DMS153 (cell line): Measurements from ENCODE around the gene SMIM1.
A peak's percentile ranks its signal among the peaks of the same experiment; 100 is the strongest.
"Not testable (repeated sequence)": the region's sequence is repeated elsewhere in the genome, so short reads cannot be mapped to it uniquely, and the experiment has no call there.

Experiments
- DNase-seq: peaks from one replicate; lab custom pipeline; 2025; lab: John Stamatoyannopoulos, UW

SMIM1 gene

GRCh38 chr1:3796215-3797061 is 23.9 kb downstream of the SMIM1 start, which contains the start of gene LRRC47:
Gene LRRC47 (minus strand): TSS chr1:3796498. CDS start chr1:3796476, 22 bp downstream.
- peak; percentile 76 for DNase-seq

DNA sequence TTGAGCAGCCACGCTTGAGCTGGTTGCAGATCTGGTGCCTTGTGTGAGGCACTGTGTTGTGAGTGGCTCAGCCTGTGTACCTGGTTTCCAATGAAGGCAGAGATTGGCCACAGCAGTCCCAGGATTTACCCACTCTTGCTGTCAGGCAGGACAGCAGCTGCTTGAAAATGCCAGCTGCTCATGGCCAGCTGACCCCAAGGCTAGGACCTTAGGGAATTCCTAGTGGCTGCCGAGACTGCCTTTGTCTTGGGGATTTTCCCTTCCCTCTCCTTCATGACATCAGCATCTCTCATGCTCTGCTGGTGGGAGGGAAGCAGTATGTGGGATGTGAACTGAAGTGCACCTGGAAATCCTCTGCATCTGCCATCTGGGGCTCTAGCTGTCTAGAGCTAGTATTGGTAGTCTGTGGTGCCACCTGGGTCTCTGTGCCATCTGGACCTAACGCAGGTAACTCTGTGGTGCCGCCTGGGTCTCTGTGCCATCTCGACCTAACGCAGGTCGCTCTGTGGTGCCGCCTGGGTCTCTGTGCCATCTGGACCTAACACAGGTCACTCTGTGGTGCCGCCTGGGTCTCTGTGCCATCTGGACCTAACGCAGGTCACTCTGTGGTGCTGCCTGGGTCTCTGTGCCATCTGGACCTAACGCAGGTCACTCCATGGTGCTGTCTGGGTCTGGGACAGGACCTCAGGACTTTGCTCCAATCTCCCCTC is 27.6 kb downstream of the SMIM1 start:
- no peak for DNase-seq

- not testable (repeated sequence) for DNase-seq
Measured at GRCh38 chr1:3800795-3801194, 28.2 kb downstream of the SMIM1 start.

GRCh38 chr1:3803905-3804626 is 31.5 kb downstream of the SMIM1 start:
- DNase-seq: no peak

DNA sequence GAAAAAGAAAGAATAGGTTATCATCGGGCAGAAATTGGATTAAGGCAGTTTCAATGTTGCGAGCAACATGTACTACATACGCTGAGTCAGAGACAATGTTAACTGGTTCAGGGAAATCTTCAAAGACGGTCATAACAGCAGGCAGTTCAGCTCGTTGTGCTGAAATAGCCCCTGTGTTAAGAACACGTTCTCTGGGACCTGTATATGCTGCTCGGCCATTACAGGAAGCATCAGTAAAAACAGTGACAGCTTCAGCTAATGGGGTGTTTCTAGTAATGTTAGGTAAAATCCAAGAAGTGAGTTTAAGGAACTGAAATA is 32.0 kb downstream of the SMIM1 start:
- not testable (repeated sequence) for DNase-seq

DNA sequence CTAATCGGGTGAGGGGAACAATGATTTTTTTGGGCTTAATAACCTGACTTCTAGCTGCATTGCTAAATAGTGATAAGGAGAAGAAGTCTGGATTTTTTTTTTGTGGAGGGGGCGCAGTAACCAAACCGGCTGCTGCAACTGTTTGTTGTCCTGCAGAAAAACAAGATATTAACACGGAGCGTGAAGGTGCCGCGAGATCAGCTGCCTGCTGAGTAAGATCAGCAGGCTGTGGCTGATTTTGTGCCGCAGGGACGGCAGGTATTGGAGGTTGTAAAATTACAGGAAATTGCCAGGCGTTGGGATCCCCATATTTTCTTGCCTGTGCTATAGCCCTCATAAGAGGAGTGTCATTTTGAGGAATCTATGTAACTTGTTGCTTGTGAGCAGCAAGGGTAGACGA is 32.5 kb downstream of the SMIM1 start:
- DNase-seq: no peak

DNA sequence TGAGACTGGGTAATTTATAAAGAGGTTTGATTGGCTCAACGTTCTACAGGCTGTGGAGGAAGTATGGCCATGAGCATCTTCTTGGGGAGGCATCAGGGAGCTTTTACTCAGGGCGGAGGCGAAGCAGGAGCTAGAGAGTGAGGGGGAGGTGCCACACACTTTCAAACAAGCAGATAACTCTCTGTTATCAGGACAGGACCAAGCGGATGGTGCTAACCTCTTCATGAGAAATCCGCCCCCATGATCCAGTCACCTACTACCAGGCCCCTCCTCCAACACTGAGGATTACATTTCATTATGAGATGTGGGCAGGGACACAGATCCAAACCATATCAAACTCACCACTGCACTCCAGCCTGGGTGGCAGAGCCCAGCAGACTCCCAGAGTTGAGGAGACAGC is 35.2 kb downstream of the SMIM1 start:
- no peak for DNase-seq

DNA sequence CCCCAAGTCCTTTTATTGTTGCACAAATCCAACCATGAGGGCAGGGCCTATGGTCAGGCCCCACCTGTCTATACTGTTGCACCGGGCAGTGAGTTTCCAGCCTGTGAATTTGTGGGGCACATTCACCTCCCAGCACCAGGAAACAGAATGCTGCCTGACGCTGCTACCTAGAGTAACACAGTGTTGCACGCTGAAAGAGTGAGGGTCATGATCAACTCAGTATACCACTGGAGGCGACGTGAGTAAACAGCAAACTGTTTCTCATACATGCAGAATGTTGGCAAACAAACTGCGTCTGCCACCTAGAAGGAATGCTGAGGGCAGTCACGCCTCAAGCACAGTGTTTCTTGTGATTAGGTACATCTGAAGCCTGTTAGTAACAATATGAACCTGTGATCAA is 37.1 kb downstream of the SMIM1 start:
- DNase-seq: no peak

DNA sequence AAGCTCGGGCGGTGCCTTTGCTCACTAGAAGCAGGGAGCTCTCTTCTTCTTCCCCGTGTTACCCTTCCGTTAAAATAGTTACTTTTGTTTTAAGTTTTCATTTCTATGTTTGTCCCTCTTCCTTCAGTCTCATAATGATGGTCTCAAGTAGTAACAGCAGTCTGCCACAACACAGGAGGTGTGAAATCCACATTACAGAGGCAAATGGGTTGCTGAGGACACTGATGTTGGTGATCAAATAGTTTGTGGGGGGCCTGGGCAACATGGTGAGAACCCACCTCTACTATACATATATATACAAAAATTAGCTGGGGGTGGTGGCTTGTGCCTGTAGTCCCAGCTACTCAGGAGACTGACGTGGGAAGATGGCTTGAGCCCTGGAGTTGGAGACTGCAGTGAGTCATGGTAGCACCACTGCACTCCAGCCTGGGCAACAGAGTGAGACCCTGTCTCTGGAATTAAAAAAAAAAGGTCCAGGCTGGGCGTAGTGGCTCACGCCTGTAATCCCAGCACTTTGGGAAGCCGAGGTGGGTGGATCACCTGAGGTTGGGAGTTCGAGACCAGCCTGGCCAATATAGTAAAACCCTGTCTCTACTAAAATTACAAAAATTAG is 37.7 kb downstream of the SMIM1 start:
- not testable (repeated sequence) for DNase-seq

DNA sequence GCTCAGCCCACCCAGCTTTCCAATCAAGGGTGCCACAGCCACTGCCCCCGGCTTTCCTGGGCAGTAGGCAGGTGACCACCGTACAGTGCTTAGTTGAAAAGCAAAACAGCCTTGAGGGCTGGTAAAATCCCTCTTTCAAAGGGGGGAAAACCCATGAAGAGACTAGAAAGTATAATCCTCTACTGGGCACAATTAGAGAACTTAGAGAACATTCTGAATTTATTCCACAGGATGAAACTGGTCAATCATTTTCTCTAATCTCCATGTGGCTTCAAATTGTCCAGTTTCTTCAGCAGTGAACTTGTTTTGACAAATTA is 39.0 kb downstream of the SMIM1 start:
- no peak for DNase-seq

- no peak for DNase-seq
Measured at GRCh38 chr1:3814065-3814464, 41.5 kb downstream of the SMIM1 start.

DNA sequence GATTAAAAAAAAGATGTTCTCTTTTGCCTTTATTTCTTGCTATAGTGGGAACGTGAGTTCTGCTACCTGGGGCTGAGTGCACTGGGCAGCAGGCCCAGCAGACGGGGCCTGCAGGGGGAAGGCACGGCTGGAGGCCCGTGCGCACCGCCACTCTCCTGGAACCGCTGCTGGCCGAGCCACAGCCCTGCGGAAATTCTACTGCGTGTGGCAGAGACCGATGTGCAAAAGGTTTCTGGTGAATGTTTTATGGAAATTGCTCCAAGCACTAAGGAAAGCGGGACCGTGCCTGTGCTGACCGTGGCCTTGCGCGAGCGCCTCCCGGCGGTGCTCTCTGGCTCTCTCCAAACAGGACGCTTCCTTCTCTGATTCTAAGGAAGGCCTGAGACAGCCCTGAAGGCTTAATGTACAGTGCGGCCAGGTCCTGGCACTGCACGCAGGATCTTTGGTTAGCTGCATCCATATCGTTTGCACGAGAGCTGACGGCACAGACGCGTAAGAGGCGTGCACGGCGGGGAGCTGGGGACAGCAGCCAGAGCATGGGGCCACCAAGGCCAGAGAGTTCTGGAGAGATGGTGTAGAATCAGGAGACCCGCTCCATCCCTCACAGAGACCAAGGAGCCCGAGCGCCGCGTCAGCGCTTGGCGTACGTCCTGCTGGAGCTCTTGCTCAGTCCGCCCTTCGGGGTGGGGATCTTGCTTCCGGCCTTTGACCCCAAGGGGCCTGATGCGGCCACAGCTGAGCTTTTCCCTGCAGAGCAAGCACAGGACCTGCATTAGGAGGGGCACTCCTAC is 42.4 kb downstream of the SMIM1 start:
- no peak for DNase-seq

DNA sequence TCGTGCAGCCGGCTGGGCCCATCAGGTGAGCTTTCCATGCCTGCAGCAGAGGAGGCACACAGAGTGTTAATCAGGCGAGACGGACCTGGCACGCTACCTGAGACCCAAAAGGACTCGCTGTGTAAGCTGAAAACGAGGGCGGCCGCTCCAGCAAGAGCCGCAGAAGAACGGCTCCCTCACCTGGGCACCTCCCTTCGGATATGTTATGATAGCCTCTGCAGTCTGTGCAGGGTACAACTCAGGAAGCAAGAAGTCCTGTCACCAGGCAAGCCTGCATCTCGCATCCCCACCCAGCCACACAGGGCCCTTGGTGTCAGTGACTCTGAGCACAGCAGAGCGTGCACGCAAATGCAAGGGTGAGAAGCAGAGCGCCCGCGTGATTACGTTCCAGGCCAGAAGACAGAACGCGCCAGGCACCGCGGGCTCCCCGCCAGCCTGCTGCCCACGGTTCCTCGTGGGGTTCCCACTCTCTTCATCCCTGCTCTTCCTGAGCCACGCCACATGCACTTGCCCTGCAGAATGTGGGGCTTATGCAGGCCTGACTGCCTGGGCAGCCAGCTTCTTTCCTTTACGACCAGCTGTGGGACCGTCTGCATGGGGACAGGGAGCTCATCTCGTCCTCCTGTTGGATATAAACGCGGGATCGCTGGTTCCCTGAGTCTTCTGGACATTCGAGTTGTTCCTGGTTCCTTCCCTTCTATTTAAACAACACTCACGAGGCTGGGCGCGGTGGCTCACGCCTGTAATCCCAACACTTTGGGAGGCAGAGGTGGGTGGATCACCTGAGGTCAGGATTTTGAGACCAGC is 44.0 kb downstream of the SMIM1 start:
- DNase-seq: no peak

- no peak for DNase-seq
Measured at GRCh38 chr1:3817138-3817740, 44.7 kb downstream of the SMIM1 start.

GRCh38 chr1:3817821-3818597 is 45.5 kb downstream of the SMIM1 start:
- no peak for DNase-seq

- DNase-seq: no peak
Measured at GRCh38 chr1:3819771-3820200, 47.2 kb downstream of the SMIM1 start.

GRCh38 chr1:3820316-3820715 is 47.8 kb downstream of the SMIM1 start:
- DNase-seq: no peak

DNA sequence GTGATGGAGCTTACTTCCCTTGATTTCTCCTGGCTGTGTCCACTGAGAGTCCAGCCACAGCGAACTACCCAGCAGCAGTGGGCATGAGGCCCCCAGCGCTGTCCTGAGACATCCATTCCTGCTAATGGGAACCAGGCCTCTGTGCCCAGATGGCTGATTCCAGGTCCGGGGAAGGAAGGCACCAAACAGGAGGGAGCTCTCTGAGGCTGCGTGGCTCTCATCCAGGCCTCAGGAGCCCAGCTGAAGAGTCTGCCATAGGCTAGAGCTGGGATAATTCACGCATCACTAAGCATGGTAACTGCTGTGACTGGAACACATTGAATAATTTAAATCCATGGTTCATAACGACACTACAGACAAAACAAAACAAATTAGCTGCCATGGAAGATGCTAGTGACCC is 48.5 kb downstream of the SMIM1 start:
- DNase-seq: no peak

DNA sequence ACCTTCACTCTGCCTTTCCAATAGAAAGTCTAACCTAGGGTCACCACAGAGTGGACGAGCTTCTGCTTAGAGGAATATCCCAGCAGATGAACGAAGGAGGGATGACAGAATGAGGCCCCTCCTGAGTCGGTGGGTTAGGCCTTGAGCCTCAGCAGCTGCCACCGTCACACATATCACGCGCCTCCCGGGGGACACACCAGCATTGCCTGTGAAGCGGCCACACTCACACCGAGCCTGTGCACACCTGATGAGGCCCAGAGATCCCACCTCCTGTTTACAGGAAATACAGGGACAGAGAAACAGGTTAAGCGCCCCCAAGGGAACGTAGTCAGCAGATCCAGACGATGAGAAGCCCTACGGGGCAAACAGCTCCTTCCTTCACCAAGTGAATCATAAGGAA is 48.9 kb downstream of the SMIM1 start:
- DNase-seq: no peak

GRCh38 chr1:3821908-3822307 is 49.4 kb downstream of the SMIM1 start:
- DNase-seq: no peak
